Endothelial cell of umbilical vein (primary cell): ENCODE data around the gene NR2C2.

Source experiments
- CTCF ChIP-seq, 2 donors: IDR thresholded peaks; 1 replicate in 1 of 2; 2 replicates in 1 of 2; pipeline ENCODE4 v1.5.1; 2011; ENCODE audit warnings: low read length in 2 of 2, mild to moderate bottlenecking in 2 of 2, moderate library complexity in 2 of 2, control low read depth in 1 of 2, inconsistent platforms in 1 of 2, low read depth in 1 of 2; ENCODE audit not compliant: insufficient read depth in 1 of 2; ENCODE audit errors: extremely low read depth in 1 of 2
- EZH2 ChIP-seq: IDR thresholded peaks from 2 replicates; pipeline ENCODE4 v1.6.1; 2012; ENCODE audit warnings: borderline replicate concordance, low read depth, mild to moderate bottlenecking, moderate library complexity, low read length, inconsistent platforms; ENCODE audit not compliant: severe bottlenecking
- FOS ChIP-seq: IDR thresholded peaks from 2 replicates; pipeline ENCODE4 v1.6.1; 2011; ENCODE audit warnings: mild to moderate bottlenecking, low read length, moderate library complexity, borderline replicate concordance; ENCODE audit not compliant: insufficient read depth
- JUN ChIP-seq: IDR thresholded peaks from 2 replicates; pipeline ENCODE4 v1.6.1; 2011; ENCODE audit warnings: borderline replicate concordance, low read depth; ENCODE audit not compliant: insufficient read length, insufficient read depth
- MAX ChIP-seq: IDR thresholded peaks from 2 replicates; pipeline ENCODE4 v1.6.1; 2011; ENCODE audit not compliant: insufficient read depth, insufficient read length
- MYC ChIP-seq: IDR thresholded peaks from one replicate; pipeline ENCODE4 v1.6.1; 2011; ENCODE audit warnings: mild to moderate bottlenecking, low read depth, low read length
- POLR2A ChIP-seq: IDR thresholded peaks from 2 replicates; pipeline ENCODE4 v1.6.1; 2012; ENCODE audit warnings: low read depth, mild to moderate bottlenecking, control low read depth, low read length
- POLR2AphosphoS5 ChIP-seq: IDR thresholded peaks from 2 replicates; pipeline ENCODE4 v1.6.1; 2012; ENCODE audit warnings: low read depth, mild to moderate bottlenecking, control low read depth, low read length, moderate library complexity; ENCODE audit not compliant: insufficient read depth

- TF ChIP-seq EZH2 (no peak), CTCF (IDR thresholded peaks at IDR 0.05; ENCODE audit: extremely low read depth in 1 of 2, insufficient read depth in 1 of 2, low read depth in 1 of 2, low read length in 2 of 2) (no peak), POLR2A (no peak), MYC (no peak), JUN (no peak), POLR2AphosphoS5 (no peak), MAX (no peak), FOS (no peak)
Measured at GRCh38 chr3:14950274-14950673, 2.9 kb downstream of the NR2C2 start.
